A673 (cell line): ENCODE results near the gene SNX13. TPM values are rescaled to one million over a fixed set of nuclear protein-coding genes. Genes with fewer than 3 reads are reported as not detected.

Experiments used
- BruUV-seq: library from RNA; stranded (reverse); fragments of 400-500 nt; replicated peaks from 2 replicates; lab custom pipeline; 2021; lab: Mats Ljungman, UMichigan
- CTCF ChIA-PET: fragments of 300-600 bp; sonication (Branson Sonifier 250); formaldehyde crosslinking; loops from one replicate; lab custom pipeline; 2022; ENCODE audit warnings: antibody characterized with exemption; lab: Charles Lee
- POLR2A ChIA-PET: fragments of 300-600 bp; sonication (Branson Sonifier 250); formaldehyde crosslinking; loops from one replicate; lab custom pipeline; 2022; ENCODE audit warnings: antibody characterized with exemption; ENCODE audit not compliant: low non-redundant PET; lab: Charles Lee
- DNase-seq: peaks from one replicate; pipeline ENCODE4 v3.0.0-alpha.2; 2015; ENCODE audit warnings: low spot score
- H3K27ac ChIP-seq: fragments of 200-600 bp; sonication (generic); 2 replicates; pipeline ENCODE4 v1.5.1; 2016; ENCODE audit warnings: mixed run types, low read depth, mild to moderate bottlenecking, mixed read lengths, antibody characterized with exemption, low read length; ENCODE audit not compliant: poor library complexity, severe bottlenecking
- H3K27me3 ChIP-seq: fragments of 200-600 bp; sonication (generic); replicated peaks from 2 replicates; pipeline ENCODE4 v1.6.1; 2017; ENCODE audit warnings: mixed run types, low read depth, mild to moderate bottlenecking, mixed read lengths, antibody characterized with exemption, low read length; ENCODE audit not compliant: insufficient read depth, poor library complexity
- H3K36me3 ChIP-seq: fragments of 200-600 bp; sonication (generic); 2 replicates; pipeline ENCODE4 v1.6.1; 2016; ENCODE audit warnings: mixed run types, mild to moderate bottlenecking, mixed read lengths, antibody characterized with exemption, low read length; ENCODE audit not compliant: insufficient read depth, poor library complexity, severe bottlenecking
- H3K4me1 ChIP-seq: fragments of 200-600 bp; sonication (generic); 2 replicates; pipeline ENCODE4 v1.6.1; 2017; ENCODE audit warnings: mixed run types, mild to moderate bottlenecking, mixed read lengths, antibody characterized with exemption, low read length; ENCODE audit not compliant: insufficient read depth, poor library complexity, severe bottlenecking
- H3K4me3 ChIP-seq: fragments of 200-600 bp; sonication (generic); 2 replicates; pipeline ENCODE4 v1.5.1; 2016; ENCODE audit warnings: low read depth, mixed run types, mild to moderate bottlenecking, mixed read lengths, low read length; ENCODE audit not compliant: poor library complexity, severe bottlenecking
- H3K9me3 ChIP-seq: fragments of 200-600 bp; sonication (generic); 2 replicates; pipeline ENCODE4 v1.6.1; 2016; ENCODE audit warnings: mixed run types, low read depth, mild to moderate bottlenecking, mixed read lengths, antibody characterized with exemption, low read length; ENCODE audit not compliant: poor library complexity, severe bottlenecking
- EZH2 ChIP-seq: fragments of 200-600 bp; sonication (generic); IDR thresholded peaks from 2 replicates; pipeline ENCODE4 v1.6.1; 2017; ENCODE audit warnings: borderline replicate concordance, low read depth, mild to moderate bottlenecking, mixed read lengths, antibody characterized with exemption, low read length; ENCODE audit not compliant: poor library complexity, severe bottlenecking
- intact Hi-C: fragments of 100-400 bp; cut with micrococcal nuclease; formaldehyde crosslinking; loops from one replicate; pipeline ENCODE4 v1.10.0; 2022; ENCODE audit not compliant: unreplicated experiment
- total RNA-seq: library from RNA; stranded (reverse); gene quantifications from 2 replicates; pipeline ENCODE4 v1.2.3, GENCODE V29; 2021
- TF ChIP-seq, protein P1 (sequence below): fragments of 300-800, 200-600 bp; sonication (generic); conservative IDR thresholded peaks from 2 replicates; pipeline ENCODE4 v1.5.1; 2017; ENCODE audit warnings: low read depth, mild to moderate bottlenecking, antibody characterized with exemption, low read length, moderate library complexity, mixed read lengths

The SNX13 gene
- total RNA-seq, 1 experiment from 2014 or later, result 31.2 TPM

DNA sequence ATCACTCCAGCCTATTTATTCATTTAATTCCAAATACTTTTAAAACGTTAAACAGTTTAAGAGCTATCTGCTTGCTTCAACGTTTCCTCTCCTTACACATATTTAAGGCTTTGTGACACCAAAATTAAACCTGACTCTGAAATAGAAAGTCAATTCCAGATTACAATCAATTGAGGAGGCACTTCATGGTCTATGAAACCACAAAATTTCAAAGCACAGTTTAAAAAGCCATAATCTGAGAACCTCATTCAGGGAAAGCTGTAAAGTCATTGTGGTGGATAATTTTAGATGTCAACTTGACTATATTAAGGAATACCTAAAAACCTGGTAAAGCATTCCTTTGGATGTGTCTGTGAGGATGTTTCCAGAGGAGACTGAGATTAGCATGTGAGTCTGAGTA, 6.2 kb downstream of the SNX13 start:
- Histone ChIP-seq H3K27me3 (no peaks in the 10 kb centered on the region), H3K4me3 (no peak overlapping the region), H3K4me1 (peaks cover 11% of the 10 kb centered on the region), H3K36me3 (no peaks in the 10 kb centered on the region), H3K9me3 (no peaks in the 10 kb centered on the region), H3K27ac (no peak overlapping the region)
- POLR2A ChIA-PET, result no interaction called here
- TF ChIP-seq, protein P1, sequence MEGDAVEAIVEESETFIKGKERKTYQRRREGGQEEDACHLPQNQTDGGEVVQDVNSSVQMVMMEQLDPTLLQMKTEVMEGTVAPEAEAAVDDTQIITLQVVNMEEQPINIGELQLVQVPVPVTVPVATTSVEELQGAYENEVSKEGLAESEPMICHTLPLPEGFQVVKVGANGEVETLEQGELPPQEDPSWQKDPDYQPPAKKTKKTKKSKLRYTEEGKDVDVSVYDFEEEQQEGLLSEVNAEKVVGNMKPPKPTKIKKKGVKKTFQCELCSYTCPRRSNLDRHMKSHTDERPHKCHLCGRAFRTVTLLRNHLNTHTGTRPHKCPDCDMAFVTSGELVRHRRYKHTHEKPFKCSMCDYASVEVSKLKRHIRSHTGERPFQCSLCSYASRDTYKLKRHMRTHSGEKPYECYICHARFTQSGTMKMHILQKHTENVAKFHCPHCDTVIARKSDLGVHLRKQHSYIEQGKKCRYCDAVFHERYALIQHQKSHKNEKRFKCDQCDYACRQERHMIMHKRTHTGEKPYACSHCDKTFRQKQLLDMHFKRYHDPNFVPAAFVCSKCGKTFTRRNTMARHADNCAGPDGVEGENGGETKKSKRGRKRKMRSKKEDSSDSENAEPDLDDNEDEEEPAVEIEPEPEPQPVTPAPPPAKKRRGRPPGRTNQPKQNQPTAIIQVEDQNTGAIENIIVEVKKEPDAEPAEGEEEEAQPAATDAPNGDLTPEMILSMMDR, result no peak
- TF ChIP-seq EZH2, result no peak
- CTCF ChIA-PET, result no interaction called here
- intact Hi-C loops, result no loop called here
- BruUV-seq, result no TSS peak
- DNase-seq, result no peak

DNA sequence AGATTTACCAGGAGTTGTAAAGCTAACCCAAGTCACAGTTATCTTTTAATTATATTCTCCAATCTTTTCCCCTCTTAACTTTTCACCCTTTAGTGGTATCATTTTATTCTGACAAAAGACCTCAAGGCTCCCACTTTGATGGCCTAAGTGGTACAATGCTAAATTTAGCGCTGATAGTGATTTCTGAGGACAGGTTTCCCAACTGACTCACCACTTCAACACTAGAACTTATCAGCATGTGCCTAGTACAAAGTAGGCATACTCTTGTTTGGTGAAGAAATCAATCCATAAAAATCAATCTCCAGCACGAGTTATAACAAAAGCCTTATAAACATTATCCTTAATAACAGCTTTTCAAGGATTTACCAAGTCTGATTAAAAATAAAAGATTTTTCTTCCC, 7.5 kb downstream of the SNX13 start:
- no peak for DNase-seq
- H3K9me3 ChIP-seq, result no peaks in the 10 kb centered on the region
- BruUV-seq, result no TSS peak
- ChIA-PET POLR2A (no interaction called here), CTCF (no interaction called here)
- H3K4me1 ChIP-seq, result peaks cover 3% of the 10 kb centered on the region
- TF ChIP-seq, protein P1, result no peak
- TF ChIP-seq EZH2, result no peak
- no peak overlapping the region for H3K4me3 ChIP-seq
- no peak overlapping the region for H3K27ac ChIP-seq
- intact Hi-C loops, result no loop called here
- no peaks in the 10 kb centered on the region for H3K36me3 ChIP-seq
- no peaks in the 10 kb centered on the region for H3K27me3 ChIP-seq

DNA sequence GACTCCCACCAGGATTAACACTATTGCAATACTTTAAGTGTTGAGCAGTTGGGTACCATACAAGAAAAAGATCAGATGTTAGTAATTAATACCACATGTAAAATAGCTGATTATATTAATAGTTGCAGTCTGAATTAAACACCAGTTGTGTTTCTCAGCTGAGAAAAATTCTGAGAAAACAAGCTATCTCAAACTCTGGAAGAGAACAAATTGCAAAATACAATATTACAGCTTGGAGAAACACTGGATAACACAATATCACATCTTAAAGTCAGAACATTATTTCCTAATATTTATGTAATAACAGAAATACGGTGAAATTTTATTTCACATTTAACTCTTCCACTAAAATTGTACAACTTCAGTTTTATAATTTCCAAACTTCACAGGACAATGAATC, 9.2 kb downstream of the SNX13 start:
- CTCF ChIA-PET, result no interaction called here
- TF ChIP-seq, protein P1, result no peak
- no peak for TF ChIP-seq EZH2
- no peak overlapping the region for H3K4me3 ChIP-seq
- no peaks in the 10 kb centered on the region for H3K27me3 ChIP-seq
- DNase-seq, result no peak
- POLR2A ChIA-PET, result no interaction called here
- H3K27ac ChIP-seq, result no peak overlapping the region
- no peaks in the 10 kb centered on the region for H3K9me3 ChIP-seq
- H3K4me1 ChIP-seq, result no peaks in the 10 kb centered on the region
- BruUV-seq, result no TSS peak
- no peaks in the 10 kb centered on the region for H3K36me3 ChIP-seq
- intact Hi-C loops, result no loop called here
